ENCODE results near the gene PRKCB.
"Not testable (repeated sequence)": the region's sequence is repeated elsewhere in the genome, so short reads cannot be mapped to it uniquely, and the experiment has no call there.

PRKCB gene

GRCh38 chr16:23905027-23905426, 69.2 kb downstream of the PRKCB start:
- DNase-seq, result no peak

GRCh38 chr16:23907457-23907902, 71.7 kb downstream of the PRKCB start:
- no peak for DNase-seq

DNA sequence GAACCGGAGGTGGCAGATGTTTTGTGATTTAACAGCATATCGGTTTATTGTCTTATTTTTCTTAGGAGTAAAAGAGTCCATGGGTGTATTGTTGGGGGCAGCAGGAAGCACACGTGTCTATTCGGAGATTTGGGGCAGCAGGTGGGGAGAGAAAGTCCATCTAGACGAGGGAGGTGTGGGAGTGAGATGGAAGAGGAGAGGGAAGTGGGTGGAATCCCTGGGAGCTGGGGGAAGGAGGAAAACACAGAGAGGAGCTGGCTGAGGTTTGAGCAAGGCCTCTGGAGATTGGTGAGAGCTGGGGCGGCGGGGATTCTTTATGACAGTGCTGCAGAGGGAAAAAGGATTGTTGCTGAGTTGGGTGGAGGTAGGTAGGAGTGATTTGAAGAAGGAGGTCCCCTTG, 72.1 kb downstream of the PRKCB start:
- no peak for DNase-seq

- DNase-seq, result no peak
Observed at GRCh38 chr16:23908790-23909189, 73.0 kb downstream of the PRKCB start.

GRCh38 chr16:23909792-23910418, 74.1 kb downstream of the PRKCB start:
- no peak for DNase-seq

DNA sequence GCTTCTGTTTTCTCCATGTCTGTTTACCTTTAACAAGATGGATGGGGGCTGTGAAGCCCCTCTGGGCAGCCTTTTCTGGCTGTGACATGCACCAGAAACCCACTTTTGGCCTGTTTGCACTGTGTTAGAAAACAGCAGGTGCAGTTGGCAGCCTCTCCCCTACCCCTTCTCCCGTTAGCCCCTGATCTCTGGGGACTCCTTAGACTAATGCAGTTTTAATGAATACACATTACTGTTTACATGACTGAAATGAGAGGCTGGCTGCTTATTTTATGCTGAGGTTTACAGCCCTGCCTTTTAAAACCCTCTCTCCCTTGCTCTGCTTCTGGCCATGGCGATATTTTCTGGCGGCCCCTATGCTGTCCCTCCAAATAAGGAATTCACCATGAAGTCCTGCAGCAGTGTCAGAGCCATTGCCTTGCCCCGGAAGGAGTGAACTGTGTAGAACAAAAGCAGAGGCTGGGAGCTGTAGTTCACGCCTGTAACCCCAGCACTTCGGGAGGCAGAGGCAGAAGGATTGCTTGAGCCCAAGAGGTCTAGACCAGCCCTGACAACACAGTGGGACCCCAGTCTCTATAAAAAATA, 79.3 kb downstream of the PRKCB start:
- DNase-seq, result no peak

DNA sequence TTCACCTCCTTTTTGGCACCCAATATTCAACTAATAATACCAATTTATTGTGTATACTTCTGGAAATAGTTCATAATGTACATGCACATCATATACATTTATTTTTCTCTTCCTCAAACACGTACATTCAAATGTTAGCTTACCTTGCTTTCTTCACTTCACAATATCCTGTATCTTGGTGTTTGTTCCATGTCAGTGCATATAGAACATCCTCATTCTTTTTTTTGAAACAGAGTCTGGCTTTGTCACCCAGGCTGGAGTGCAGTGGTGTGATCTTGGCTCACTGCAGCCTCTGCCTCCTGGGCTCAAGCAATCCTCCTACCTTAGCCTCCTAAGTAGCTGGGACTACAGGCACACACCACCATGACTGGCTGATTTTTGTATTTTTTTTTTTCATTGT, 80.8 kb downstream of the PRKCB start:
- not testable (repeated sequence) for DNase-seq

DNA sequence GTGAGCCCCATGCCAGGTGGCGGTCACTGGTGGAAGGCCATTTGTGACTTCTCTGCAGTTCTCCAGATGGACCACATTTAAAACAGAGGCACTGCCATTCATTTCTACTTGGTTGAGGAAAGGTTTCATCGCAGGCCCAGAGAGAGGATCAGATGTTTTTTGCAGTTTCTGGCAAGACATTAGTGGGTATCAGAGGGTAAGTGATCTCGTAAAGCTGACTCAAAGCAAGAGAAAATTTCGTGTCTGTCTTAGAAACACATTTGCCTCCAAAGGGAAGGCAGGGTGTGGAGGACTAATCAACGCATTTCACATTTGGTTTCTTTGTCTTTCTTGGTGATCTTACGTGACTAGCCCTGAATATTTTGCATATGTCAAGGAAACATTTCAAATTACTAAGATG, 81.8 kb downstream of the PRKCB start:
- no peak for DNase-seq

GRCh38 chr16:23920446-23920845, 84.7 kb downstream of the PRKCB start:
- DNase-seq, result no peak

GRCh38 chr16:23920899-23921298, 85.1 kb downstream of the PRKCB start:
- DNase-seq, result no peak

GRCh38 chr16:23922406-23922805, 86.6 kb downstream of the PRKCB start:
- DNase-seq, result no peak

- DNase-seq, result no peak
Observed at GRCh38 chr16:23924128-23924527, 88.3 kb downstream of the PRKCB start.

DNA sequence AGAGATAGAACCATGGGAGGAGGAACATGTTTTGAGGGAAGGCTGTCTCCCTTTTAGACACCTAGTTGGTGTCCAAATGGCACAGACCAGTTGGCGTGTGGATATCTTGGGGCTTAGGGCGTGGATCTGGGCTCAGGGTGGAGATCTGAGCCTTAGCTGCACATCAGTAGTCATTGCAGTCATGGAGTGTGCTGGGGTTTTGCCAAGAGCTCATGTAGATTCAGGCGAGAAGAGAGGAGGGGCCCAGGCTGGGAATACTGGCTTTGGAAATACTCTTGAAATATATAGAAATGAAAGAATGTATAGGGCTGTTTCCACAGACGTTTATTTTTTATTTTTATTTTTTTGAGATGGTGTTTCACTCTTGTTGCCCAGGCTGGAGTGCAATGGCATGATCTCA, 92.0 kb downstream of the PRKCB start:
- no peak for DNase-seq

DNA sequence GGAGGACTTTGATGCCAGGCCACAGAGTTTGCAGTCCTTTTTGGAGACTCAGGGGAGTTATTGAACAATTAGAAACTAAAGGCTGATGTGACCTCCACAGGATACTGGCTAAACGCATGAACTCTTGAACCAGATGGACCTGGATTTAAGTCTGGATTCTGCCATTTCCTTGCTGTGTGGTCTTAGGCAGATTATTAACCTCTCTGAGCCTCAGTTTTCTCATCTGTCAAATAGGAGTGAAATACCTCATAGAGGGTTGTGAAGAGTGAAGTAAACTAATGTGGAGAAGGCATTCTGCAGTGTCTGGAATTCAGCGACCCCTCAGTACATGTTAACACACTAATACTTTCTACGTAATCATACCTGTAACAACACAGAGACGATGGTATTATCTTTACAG, 93.5 kb downstream of the PRKCB start:
- no peak for DNase-seq

GRCh38 chr16:23929856-23930255, 94.1 kb downstream of the PRKCB start:
- DNase-seq, result no peak

- no peak for DNase-seq
Observed at GRCh38 chr16:23930791-23931190, 95.0 kb downstream of the PRKCB start.

- DNase-seq, result no peak
Observed at GRCh38 chr16:23931199-23931598, 95.4 kb downstream of the PRKCB start.

DNA sequence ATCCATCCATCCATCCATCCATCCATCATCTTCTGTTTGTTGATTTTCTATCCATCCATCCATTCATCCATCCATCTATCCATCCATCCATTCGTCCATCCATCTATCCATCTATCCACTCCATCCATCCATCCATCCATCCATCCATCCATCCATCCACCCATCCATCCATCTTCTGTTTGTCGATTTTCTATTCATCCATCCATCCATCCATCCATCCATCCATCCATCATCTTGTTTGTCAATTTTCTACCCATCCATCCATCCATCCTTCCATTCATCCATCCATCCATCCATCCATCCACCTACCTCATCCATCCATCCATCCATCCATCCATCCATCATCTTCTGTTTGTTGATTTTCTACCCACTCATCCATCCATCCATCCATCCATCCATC, 97.9 kb downstream of the PRKCB start:
- not testable (repeated sequence) for DNase-seq

- no peak for DNase-seq
Observed at GRCh38 chr16:23934610-23935236, 98.9 kb downstream of the PRKCB start.

GRCh38 chr16:23940111-23940510, 104.3 kb downstream of the PRKCB start:
- no peak for DNase-seq

- DNase-seq, result no peak
Observed at GRCh38 chr16:23941025-23941424, 105.2 kb downstream of the PRKCB start.

DNA sequence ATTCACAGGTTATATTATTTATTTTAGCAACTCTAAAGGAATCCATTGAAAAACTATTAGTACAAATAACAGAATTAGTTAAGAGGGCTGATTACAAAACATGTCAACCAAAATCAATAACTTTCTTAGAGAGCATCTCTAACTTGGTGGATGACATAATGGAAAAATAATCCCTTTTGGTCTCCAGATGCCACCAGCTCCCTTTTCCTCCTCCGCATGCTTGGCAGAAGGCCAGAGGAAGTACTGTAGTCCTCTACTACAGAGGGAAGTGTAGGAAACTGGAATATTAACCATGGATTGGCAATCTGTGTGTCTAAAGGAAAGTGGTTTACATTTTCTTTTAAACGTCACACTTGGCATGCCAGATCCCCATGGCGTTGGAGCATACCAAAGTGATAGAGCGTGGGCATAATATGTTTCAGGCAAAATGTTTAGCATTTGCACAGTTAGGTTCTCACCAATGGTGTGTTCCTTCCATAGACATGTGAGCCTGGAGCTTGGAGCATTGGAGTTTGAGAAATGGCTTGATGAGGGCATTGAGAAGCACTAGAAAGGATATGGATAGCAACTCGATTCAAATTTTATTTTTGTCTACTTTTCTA, 106.3 kb downstream of the PRKCB start:
- no peak for DNase-seq

DNA sequence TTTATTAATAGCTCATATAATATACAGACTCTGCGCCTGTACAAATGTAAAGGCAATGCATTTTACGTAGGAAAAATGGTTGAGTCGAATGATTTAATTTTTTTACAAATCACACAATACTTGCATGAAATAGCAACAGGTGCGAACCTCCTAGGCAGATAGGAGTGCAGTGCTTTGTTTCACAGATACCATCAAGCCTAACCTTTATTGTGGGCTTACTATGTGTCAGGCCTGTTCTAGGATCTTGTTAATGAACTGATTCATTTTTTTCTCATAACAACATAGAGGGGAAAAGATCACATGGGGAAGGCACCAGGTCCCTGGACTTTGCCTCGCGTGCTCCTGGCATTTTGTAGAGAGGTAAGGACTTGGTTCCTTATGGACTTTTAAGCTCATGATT, 107.8 kb downstream of the PRKCB start:
- DNase-seq, result no peak

DNA sequence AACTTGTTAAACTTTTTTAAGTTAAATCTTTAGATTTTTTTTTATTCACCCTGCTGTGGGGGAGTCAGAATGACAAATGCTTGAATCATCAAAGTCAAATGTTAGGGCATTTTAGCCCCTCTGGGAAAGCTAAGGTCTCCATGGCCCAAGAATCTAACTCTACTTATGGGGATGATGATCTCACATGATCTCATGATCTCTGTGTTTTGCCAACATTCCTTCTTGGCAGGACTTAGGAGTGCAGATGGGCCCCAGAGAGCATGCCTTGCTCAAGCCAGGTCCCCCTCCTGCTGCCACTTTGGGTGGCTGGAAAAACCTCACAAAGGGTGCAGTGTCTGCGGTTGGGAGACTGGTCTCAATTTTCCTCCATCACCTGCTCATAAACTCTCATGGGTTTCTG, 108.6 kb downstream of the PRKCB start:
- DNase-seq, result no peak

Data from NCI-H1048 (cell line).